Activated CD4-positive, alpha-beta T cell treated with anti-CD3 and anti-CD28 coated beads, Interleukin-2, amount 10 ng/mL, durations not matched to agents 7 days and 5 days (primary cell): Measurements from ENCODE around the gene DBT. TPM values are rescaled to one million over a fixed set of nuclear protein-coding genes. Genes with fewer than 3 reads are reported as not detected.
"Not testable (repeated sequence)": the region's sequence is repeated elsewhere in the genome, so short reads cannot be mapped to it uniquely, and the experiment has no call there.

Experiments
- CTCF ChIA-PET: fragments of 350-600 bp; sonication (Branson Sonifier 250); formaldehyde crosslinking; loops from one replicate; lab custom pipeline; 2021; ENCODE audit warnings: antibody characterized with exemption; lab: Charles Lee
- POLR2A ChIA-PET: fragments of 350-600 bp; sonication (Branson Sonifier 250); formaldehyde crosslinking; loops from one replicate; lab custom pipeline; 2021; ENCODE audit warnings: antibody characterized with exemption; lab: Charles Lee
- DNase-seq: peaks from one replicate; pipeline ENCODE4 v3.0.0-alpha.2; 2020
- H3K27ac Mint-ChIP-seq: one replicate; pipeline ENCODE4 v1.8.0; 2021; ENCODE audit warnings: mild to moderate bottlenecking, moderate library complexity, mixed read lengths
- H3K27me3 Mint-ChIP-seq: one replicate; pipeline ENCODE4 v1.8.0; 2021; ENCODE audit warnings: mixed read lengths
- H3K36me3 Mint-ChIP-seq: one replicate; pipeline ENCODE4 v1.8.0; 2021; ENCODE audit warnings: low read depth, mixed read lengths
- H3K4me1 Mint-ChIP-seq: one replicate; pipeline ENCODE4 v1.8.0; 2021; ENCODE audit warnings: mixed read lengths
- H3K4me3 Mint-ChIP-seq: one replicate; pipeline ENCODE4 v1.8.0; 2021; ENCODE audit warnings: mild to moderate bottlenecking, moderate library complexity, mixed read lengths
- H3K9me3 Mint-ChIP-seq: one replicate; pipeline ENCODE4 v1.8.0; 2021; ENCODE audit warnings: mixed read lengths
- total RNA-seq, 2 experiments: library from RNA; stranded (reverse); gene quantifications; one replicate each; pipeline ENCODE4 v1.2.3, GENCODE V29; 2021

Gene DBT
- 10 to 100 TPM; 10.3 to 10.7 TPM for total RNA-seq

DNA sequence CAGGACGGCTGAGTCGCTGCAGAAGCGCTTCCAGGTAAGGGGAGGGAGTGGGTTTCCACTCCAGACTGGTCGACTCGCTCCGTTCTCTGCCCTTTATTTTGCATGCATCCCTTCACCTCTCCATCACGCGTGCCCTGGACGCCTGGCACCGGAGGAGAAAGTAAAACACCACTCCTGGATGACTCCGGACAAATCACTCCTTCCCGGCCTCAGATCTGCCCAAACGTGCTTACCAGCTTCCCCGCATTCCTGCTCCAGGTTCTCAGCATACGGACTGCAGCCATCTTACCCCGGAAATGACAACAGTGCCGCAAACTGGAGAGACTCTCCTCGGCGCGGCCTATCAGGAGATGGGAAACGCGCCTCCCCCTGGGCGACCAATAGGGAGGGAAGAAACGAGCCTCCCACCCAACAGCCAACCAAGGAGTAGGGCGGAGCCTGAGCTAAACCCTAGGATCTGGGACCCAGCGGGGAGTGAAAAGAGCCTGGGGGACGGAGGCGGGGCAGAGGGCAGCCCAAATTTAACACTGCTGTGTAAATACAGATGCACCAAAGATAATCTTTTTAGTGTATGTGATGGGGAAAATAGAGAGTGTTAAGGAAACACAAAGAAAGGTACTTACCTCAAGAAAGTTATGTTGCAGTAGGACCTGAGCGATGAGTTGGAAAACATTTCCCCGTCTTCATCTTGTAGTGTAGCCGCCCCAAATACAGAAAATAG, at the start of gene DBT:
Gene DBT (minus strand): TSS at position 298 of the 721 bp plus-strand sequence. CDS start 14 bp downstream, at position 284.
- Mint-ChIP-seq H3K27ac (peak within 1 kb of the TSS; percentile 31), H3K4me3 (no peak within 1 kb of the TSS), H3K9me3 (no peaks in the 10 kb centered on the region), H3K27me3 (peaks cover 7% of the 10 kb centered on the region), H3K36me3 (peaks cover 2% of the 10 kb centered on the region), H3K4me1 (peaks cover 9% of the 10 kb centered on the region)
- ChIA-PET POLR2A (no interaction called here), CTCF (interaction anchor here (1.0 to 2.4 kb wide), 2 partner anchors 12 to 16 kb away, joined by 4 to 8 read pairs; partner anchors contain the start of gene RTCA)
- DNase-seq = peak; percentile 97

DNA sequence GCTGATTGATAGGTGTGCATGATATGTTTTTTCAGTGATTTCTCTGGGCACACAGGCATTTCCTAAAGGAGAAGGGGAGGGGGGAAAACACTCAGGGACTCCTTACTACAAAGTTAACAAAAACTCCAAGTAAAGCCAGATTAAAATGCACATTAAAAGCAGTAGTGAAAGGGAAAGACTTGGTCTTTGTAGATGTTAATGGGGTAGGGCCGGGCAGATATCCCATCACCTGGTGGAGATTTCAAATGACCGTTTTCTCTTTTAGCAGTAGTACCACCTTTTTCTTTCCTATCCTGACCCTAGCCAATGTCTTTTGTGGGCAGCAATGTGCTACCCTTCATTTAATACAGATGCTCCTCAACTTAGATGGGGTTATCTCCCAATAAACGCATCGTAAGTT, 48.9 kb upstream of the DBT start:
- ChIA-PET CTCF (interaction anchor here (0.9 to 1.8 kb wide), 2 partner anchors 9 to 21 kb away, joined by 3 to 5 read pairs; no protein-coding TSS in a partner anchor), POLR2A (no interaction called here)
- Mint-ChIP-seq H3K27me3 (no peaks in the 10 kb centered on the region), H3K4me3 (no peak overlapping the region), H3K36me3 (peaks cover 11% of the 10 kb centered on the region), H3K4me1 (peaks cover 7% of the 10 kb centered on the region), H3K9me3 (peaks cover under 1% of the 10 kb centered on the region), H3K27ac (no peak overlapping the region)
- DNase-seq = no peak

DNA sequence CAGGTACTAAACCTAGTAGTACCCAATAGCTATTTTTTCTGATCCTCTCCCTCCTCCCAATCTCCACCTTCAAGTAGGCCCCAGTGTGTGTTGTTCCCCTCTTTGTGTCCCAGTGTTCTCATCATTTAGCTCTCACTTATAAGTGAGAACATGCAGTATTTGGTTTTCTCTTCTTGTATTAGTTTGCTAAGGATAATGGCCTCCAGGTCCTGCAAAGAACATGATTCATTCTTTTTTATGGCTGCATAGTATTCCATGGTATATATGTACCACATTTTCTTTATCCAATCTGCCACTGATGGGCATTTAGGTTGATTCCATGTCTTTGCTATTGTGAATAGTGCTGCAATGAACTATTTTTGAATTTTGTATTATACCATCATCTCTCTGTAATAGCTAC, 47.4 kb upstream of the DBT start:
- H3K4me3 Mint-ChIP-seq, H3K27me3 Mint-ChIP-seq, H3K27ac Mint-ChIP-seq, H3K9me3 Mint-ChIP-seq, CTCF ChIA-PET, DNase-seq, H3K4me1 Mint-ChIP-seq, POLR2A ChIA-PET: not testable (repeated sequence)
- peaks cover 23% of the 10 kb centered on the region for H3K36me3 Mint-ChIP-seq

DNA sequence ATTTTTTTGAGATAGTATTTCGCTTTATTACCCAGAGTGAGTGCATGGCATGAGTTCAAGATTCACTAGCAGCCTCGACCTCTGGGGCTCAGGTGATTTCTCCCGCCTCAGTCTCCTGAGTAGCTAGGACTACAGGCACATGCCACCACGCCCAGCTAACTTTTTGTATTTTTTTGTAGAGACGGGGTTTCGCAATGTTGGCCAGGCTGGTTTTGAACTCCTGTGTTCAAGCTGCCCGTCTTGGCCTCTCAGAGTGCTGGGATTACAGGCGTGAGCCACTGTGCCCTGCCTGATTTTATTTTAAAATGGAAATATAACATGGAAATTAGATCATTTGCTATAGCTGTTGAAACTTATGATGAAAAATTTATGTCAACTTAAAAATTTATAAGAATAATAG, 46.5 kb upstream of the DBT start:
- peaks cover 27% of the 10 kb centered on the region for H3K36me3 Mint-ChIP-seq
- DNase-seq = no peak
- POLR2A ChIA-PET = no interaction called here
- no peaks in the 10 kb centered on the region for H3K9me3 Mint-ChIP-seq
- peaks cover 7% of the 10 kb centered on the region for H3K4me1 Mint-ChIP-seq
- H3K27ac Mint-ChIP-seq = no peak overlapping the region
- no peaks in the 10 kb centered on the region for H3K27me3 Mint-ChIP-seq
- no peak overlapping the region for H3K4me3 Mint-ChIP-seq
- CTCF ChIA-PET = interaction anchor here (0.9 kb wide), 1 partner anchor 88 kb away, joined by 3 read pairs; no protein-coding TSS in a partner anchor

DNA sequence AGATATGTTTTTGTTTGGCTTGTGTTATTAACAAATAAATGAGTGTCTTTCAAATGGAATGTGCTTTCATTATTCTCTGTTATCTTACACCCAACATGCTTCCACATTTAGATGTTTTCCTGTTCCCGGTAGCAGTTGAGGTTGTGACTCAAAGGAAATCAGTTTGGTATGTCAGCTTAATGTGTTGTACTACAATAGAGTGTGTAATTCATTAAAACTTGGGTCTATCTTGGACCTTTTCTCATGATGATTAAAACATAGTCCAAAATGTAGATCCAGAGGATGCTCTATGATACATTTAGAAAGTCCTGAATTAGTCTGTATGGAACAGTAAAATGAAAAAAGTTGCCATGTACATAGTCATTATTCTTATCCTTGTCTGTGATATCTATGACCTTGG, 43.1 kb upstream of the DBT start:
- H3K9me3 Mint-ChIP-seq = no peaks in the 10 kb centered on the region
- H3K4me3 Mint-ChIP-seq = no peak overlapping the region
- H3K27me3 Mint-ChIP-seq = no peaks in the 10 kb centered on the region
- ChIA-PET CTCF (no interaction called here), POLR2A (no interaction called here)
- H3K27ac Mint-ChIP-seq = no peak overlapping the region
- no peak for DNase-seq
- no peaks in the 10 kb centered on the region for H3K4me1 Mint-ChIP-seq
- peaks cover 41% of the 10 kb centered on the region for H3K36me3 Mint-ChIP-seq

DNA sequence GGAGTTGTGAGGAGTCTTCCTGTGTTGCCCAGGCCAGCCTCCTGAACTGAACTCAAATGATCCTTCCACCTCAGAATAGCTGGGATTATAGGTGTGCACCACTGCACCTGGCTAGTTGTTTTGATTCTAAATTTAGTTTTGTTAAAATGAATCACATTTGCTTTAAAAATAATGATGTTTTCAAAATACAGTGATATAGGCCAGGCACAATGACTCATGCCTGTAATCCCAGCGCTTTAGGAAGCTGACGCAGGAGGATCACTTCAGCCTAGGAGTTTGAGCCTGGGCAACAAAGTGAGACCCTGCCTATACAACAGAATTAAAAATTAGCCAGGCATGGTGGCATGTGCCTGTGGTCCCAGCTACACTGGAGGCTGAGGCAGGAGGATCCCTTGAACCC, 40.7 kb upstream of the DBT start:
- no peaks in the 10 kb centered on the region for H3K27me3 Mint-ChIP-seq
- peaks cover 50% of the 10 kb centered on the region for H3K36me3 Mint-ChIP-seq
- ChIA-PET CTCF (interaction anchor here (1.0 to 1.5 kb wide), 3 partner anchors 8 to 994 kb away, joined by 3 to 5 read pairs (median 3); no protein-coding TSS in a partner anchor), POLR2A (no interaction called here)
- no peak for DNase-seq
- H3K4me3 Mint-ChIP-seq = no peak overlapping the region
- peaks cover 3% of the 10 kb centered on the region for H3K4me1 Mint-ChIP-seq
- no peaks in the 10 kb centered on the region for H3K9me3 Mint-ChIP-seq
- H3K27ac Mint-ChIP-seq = no peak overlapping the region

DNA sequence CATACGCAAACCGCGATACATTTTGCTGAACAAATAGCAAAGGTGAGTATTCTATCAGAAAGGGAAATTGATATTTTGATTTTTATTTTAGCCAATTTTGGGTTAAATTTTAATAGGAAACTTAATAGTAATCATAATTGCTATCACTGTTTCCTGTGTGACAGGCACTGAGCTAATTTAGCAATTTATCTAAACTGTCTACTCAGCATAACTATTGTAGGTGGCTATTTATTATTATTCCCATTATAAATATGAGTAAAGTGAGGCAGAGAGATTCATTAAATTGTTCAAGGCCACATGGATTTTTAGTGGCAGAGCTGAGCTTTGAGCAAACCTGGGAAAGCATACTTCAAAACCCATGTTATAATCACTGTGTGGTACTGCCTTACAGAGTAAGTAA, 37.5 kb upstream of the DBT start:
- DNase-seq = no peak
- POLR2A ChIA-PET = no interaction called here
- no peaks in the 10 kb centered on the region for H3K9me3 Mint-ChIP-seq
- H3K27ac Mint-ChIP-seq = no peak overlapping the region
- peaks cover 45% of the 10 kb centered on the region for H3K36me3 Mint-ChIP-seq
- no peak overlapping the region for H3K4me3 Mint-ChIP-seq
- no peaks in the 10 kb centered on the region for H3K27me3 Mint-ChIP-seq
- H3K4me1 Mint-ChIP-seq = peaks cover 3% of the 10 kb centered on the region
- CTCF ChIA-PET = interaction anchor here (0.5 to 0.9 kb wide), 2 partner anchors 28 to 89 kb away, joined by 3 read pairs; no protein-coding TSS in a partner anchor

DNA sequence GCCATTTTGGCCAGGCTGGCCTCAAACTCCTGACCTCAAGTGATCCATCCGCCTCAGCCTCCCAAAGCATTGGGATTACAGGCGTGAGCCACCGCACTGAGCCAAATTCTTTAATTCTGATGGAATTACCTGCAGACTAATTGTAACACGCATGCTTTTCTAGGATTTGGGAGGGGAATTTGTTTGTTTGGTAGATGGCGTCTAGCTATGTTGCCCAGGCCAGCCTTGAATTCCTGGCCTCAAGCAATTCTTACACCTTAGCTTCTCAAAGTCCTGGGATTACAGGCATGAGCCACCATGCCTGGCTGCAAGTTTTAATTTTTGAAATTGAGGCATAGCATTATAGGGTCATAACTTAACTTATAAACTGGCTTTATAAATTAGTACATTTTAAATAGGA, 35.0 kb upstream of the DBT start:
- CTCF ChIA-PET = no interaction called here
- Mint-ChIP-seq H3K4me3 (no peak overlapping the region), H3K4me1 (peaks cover 19% of the 10 kb centered on the region), H3K27me3 (no peaks in the 10 kb centered on the region), H3K9me3 (no peaks in the 10 kb centered on the region), H3K27ac (no peak overlapping the region), H3K36me3 (peaks cover 44% of the 10 kb centered on the region)
- POLR2A ChIA-PET = no interaction called here
- DNase-seq = no peak

DNA sequence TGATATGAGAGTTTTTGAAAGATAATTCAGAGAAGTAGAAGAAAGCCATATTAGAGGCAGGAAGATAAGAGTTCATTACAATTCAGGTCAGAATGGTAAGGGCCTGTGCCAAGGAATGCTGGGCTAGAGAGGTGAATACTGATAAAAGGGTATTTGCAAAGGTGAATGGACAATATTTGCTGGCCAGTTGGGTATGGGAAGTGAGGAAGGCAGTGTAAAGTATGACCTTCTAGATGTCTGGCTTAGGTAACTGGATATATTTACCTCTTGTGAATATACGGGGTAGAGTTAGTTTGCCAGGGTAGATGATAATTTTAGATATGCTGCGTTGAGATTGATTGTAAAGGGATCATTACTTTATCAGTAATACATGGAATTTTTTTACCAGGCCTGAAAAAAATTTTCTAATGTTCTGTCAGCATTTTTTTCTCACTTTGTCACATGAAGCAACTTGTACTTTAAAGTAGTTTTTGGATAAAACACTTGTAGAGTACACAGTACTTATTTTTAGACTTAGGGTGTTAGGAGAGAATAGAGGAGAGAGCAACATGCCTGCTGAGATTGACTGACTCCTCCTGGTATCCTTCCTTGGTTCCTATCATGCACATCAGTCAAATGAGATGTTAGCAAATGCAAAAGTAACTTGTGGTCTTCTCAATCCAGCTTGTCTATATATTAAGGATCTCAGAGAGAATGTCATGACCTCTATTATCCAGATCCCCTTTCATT, 30.5 kb upstream of the DBT start:
- H3K9me3 Mint-ChIP-seq = no peaks in the 10 kb centered on the region
- H3K4me3 Mint-ChIP-seq = no peak overlapping the region
- no peaks in the 10 kb centered on the region for H3K27me3 Mint-ChIP-seq
- CTCF ChIA-PET = no interaction called here
- POLR2A ChIA-PET = no interaction called here
- DNase-seq = no peak
- no peak overlapping the region for H3K27ac Mint-ChIP-seq
- peaks cover 58% of the 10 kb centered on the region for H3K36me3 Mint-ChIP-seq
- peaks cover 27% of the 10 kb centered on the region for H3K4me1 Mint-ChIP-seq

DNA sequence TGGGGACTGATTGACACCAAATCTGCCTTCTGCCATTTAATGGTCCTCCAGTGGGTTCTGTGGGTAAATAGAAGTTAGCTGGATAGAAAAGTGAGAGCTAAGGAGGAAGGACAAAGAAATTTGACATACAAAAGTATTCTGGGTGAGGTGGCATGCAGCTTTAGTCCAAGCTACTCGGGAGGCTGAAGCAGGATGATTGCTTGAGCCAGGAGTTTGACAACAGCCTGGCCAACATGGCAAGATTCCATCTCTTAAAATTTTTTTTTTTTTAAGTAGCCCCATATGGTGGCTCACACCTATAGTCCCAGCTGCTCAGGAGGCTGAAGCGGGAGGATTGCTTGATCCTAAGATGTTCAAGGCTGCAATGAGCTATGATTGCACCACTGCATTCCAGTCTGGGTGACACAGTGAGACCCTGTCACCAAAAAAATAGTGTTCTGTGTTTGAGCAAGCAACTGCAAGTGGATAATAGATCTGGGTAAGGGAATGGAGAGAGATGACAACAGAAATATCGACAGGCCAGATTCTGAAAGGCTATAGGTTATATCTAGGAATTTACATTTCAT, 29.8 kb upstream of the DBT start:
- no peak overlapping the region for H3K4me3 Mint-ChIP-seq
- H3K36me3 Mint-ChIP-seq = peaks cover 59% of the 10 kb centered on the region

DNA sequence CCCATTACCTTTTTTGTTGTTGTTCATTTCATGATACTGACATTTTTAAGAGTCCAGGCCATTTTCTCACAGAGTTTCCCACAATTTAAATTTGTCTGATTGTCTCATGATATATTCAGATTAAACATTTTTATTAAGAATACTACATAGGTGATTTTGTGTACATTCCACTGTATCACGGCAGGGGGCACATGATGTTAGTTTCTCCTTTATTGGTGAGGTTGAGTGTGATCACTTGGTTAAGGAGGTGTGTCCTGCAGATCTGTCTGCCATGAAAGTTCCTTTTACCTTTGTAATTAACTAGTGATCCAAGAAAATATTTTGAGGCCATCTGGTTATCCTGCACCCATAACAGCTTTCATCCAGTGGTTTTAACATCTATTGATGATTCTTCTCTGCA, 28.2 kb upstream of the DBT start:
- POLR2A ChIA-PET = interaction anchor here (0.6 kb wide), 1 partner anchor 114 kb away, joined by 7 read pairs; no protein-coding TSS in a partner anchor

More for the DNA sequence above, 29.8 kb upstream of the DBT start:
- Mint-ChIP-seq H3K27me3 (no peaks in the 10 kb centered on the region), H3K27ac (no peak overlapping the region), H3K9me3 (no peaks in the 10 kb centered on the region), H3K4me1 (peaks cover 29% of the 10 kb centered on the region)
- ChIA-PET CTCF (interaction anchor here (0.6 to 1.5 kb wide), 6 partner anchors 10 to 541 kb away, joined by 3 to 6 read pairs (median 4); partner anchors contain the start of gene RTCA), POLR2A (no interaction called here)
- no peak for DNase-seq

DNA sequence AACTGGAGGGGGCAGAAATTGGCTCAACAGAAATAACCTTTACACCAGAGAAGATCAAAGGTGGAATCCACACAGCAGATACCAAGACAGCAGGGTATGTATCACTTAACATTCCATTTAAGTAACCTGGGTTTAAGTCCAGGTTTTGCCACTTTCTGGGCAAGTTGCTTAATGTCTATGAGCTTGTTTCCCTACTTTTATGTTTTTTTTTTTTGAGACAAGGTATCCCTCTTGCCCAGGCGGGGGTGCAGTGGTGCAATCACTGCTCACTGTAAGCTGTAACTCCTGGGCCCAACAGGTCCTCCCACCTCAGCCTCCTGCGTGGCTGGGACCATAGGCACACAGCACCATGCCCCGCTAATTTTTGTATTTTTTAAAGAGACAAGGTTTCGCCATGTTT, 18.6 kb upstream of the DBT start:
- POLR2A ChIA-PET = interaction anchor here (0.6 kb wide), 1 partner anchor 199 kb away, joined by 3 read pairs; no protein-coding TSS in a partner anchor

More for the DNA sequence above, 28.2 kb upstream of the DBT start:
- H3K4me3 Mint-ChIP-seq = no peak overlapping the region
- peak; percentile 33 for DNase-seq
- H3K36me3 Mint-ChIP-seq = peaks cover 64% of the 10 kb centered on the region
- CTCF ChIA-PET = no interaction called here
- H3K4me1 Mint-ChIP-seq = peaks cover 30% of the 10 kb centered on the region
- no peaks in the 10 kb centered on the region for H3K9me3 Mint-ChIP-seq
- no peak overlapping the region for H3K27ac Mint-ChIP-seq
- H3K27me3 Mint-ChIP-seq = no peaks in the 10 kb centered on the region

More for the DNA sequence above, 18.6 kb upstream of the DBT start:
- H3K9me3 Mint-ChIP-seq = no peaks in the 10 kb centered on the region
- H3K27ac Mint-ChIP-seq = peak overlapping the region; percentile 98
- H3K4me1 Mint-ChIP-seq = peaks cover 48% of the 10 kb centered on the region
- CTCF ChIA-PET = interaction anchor here (0.6 to 1.5 kb wide), 4 partner anchors 15 to 191 kb away, joined by 3 to 5 read pairs (median 4); no protein-coding TSS in a partner anchor
- no peaks in the 10 kb centered on the region for H3K27me3 Mint-ChIP-seq
- H3K36me3 Mint-ChIP-seq = peaks cover 53% of the 10 kb centered on the region
- no peak for DNase-seq
- H3K4me3 Mint-ChIP-seq = peak overlapping the region; percentile 96
